T-cell (primary cell): ENCODE data around the gene ADGRG2. TPM values are rescaled to one million over a fixed set of nuclear protein-coding genes. Genes with fewer than 3 reads are reported as not detected.
A peak's percentile ranks its signal among the peaks of the same experiment; 100 is the strongest.

ENCODE experiments used
- ATAC-seq, 4 experiments: fragments of 200-7000 bp in 3 of 4; fragments of 150-1000 bp in 1 of 4; cut with Tn5 transposase; replicated peaks in 1 of 4; 1 replicate in 3 of 4; 2 replicates in 1 of 4; pipeline ENCODE4 v1.10.0; 2021; ENCODE audit warnings: moderate library complexity in 3 of 4, mild to moderate bottlenecking in 2 of 4, moderate number of reproducible peaks in 1 of 4
- CTCF ChIA-PET, 2 donors: fragments of 300-600 bp; sonication (Branson Sonifier 250); formaldehyde crosslinking; loops; one replicate each; lab custom pipeline; 2022; ENCODE audit warnings: antibody characterized with exemption in 2 of 2; lab: Charles Lee
- POLR2A ChIA-PET, 2 donors: fragments of 300-600 bp; sonication (Branson Sonifier 250); formaldehyde crosslinking; loops; one replicate each; lab custom pipeline; 2022; ENCODE audit warnings: antibody characterized with exemption in 2 of 2; lab: Charles Lee
- DNase-seq, 35 experiments: peaks; one replicate each; pipeline versions ENCODE4 v3.0.0 to v3.0.0-alpha.2; 2013 to 2023
- H3K27ac ChIP-seq: one replicate; pipeline ENCODE4 v1.5.1; 2013; ENCODE audit warnings: low read length
- H3K27me3 ChIP-seq, 2 experiments: replicated peaks in 1 of 2; 1 replicate in 1 of 2; 2 replicates in 1 of 2; pipeline versions ENCODE4 v1.6.1 to v1.7.0; 2013; ENCODE audit warnings: low read length in 1 of 2, mixed read lengths in 1 of 2; ENCODE audit not compliant: control insufficient read depth in 2 of 2, insufficient read depth in 2 of 2; ENCODE audit errors: extremely low read depth in 1 of 2
- H3K36me3 ChIP-seq, 2 donors: 1 replicate in 1 of 2; 2 replicates in 1 of 2; pipeline versions ENCODE4 v1.6.1 to v1.7.0; 2013; ENCODE audit warnings: low read length in 1 of 2; ENCODE audit not compliant: control insufficient read depth in 2 of 2, insufficient read depth in 1 of 2; ENCODE audit errors: extremely low read depth in 1 of 2
- H3K4me1 ChIP-seq, 2 experiments: 1 replicate in 1 of 2; 2 replicates in 1 of 2; pipeline versions ENCODE4 v1.6.1 to v1.7.0; 2013; ENCODE audit warnings: low read length in 2 of 2, mixed read lengths in 1 of 2; ENCODE audit not compliant: insufficient read depth in 2 of 2, control insufficient read depth in 1 of 2; ENCODE audit errors: extremely low read depth in 1 of 2
- H3K4me3 ChIP-seq, 2 donors: 1 replicate in 1 of 2; 2 replicates in 1 of 2; pipeline versions ENCODE4 v1.5.1 to v1.7.0; 2013; ENCODE audit warnings: mild to moderate bottlenecking in 2 of 2, low read length in 1 of 2, moderate library complexity in 1 of 2; ENCODE audit not compliant: control insufficient read depth in 1 of 2; ENCODE audit errors: extremely low read depth in 1 of 2
- H3K9me3 ChIP-seq: 2 replicates; pipeline ENCODE4 v1.7.0; 2013
- H3K27ac Mint-ChIP-seq, 2 donors: one replicate each; pipeline ENCODE4 v1.8.0; 2020 to 2021; ENCODE audit warnings: mild to moderate bottlenecking in 2 of 2, mixed read lengths in 2 of 2
- H3K27me3 Mint-ChIP-seq, 2 donors: one replicate each; pipeline ENCODE4 v1.8.0; 2021 to 2022; ENCODE audit warnings: mixed read lengths in 2 of 2
- H3K36me3 Mint-ChIP-seq: one replicate; pipeline ENCODE4 v1.8.0; 2021; ENCODE audit warnings: mixed read lengths
- H3K4me1 Mint-ChIP-seq, 3 donors: one replicate each; pipeline ENCODE4 v1.8.0; 2020 to 2022; ENCODE audit warnings: mixed read lengths in 3 of 3, mild to moderate bottlenecking in 1 of 3
- H3K4me3 Mint-ChIP-seq, 3 donors: one replicate each; pipeline ENCODE4 v1.8.0; 2020 to 2022; ENCODE audit warnings: mild to moderate bottlenecking in 3 of 3, mixed read lengths in 3 of 3, moderate library complexity in 3 of 3
- H3K9me3 Mint-ChIP-seq, 3 donors: one replicate each; pipeline ENCODE4 v1.8.0; 2020 to 2022; ENCODE audit warnings: mixed read lengths in 3 of 3
- WGBS: methylation state at CpG from one replicate; pipeline ENCODE4 v1.1.5; 2013; ENCODE audit warnings: missing lambda C conversion rate; ENCODE audit not compliant: insufficient coverage; 5-methylcytosine and 5-hydroxymethylcytosine counted together
- total RNA-seq, 35 experiments: library from RNA in 6 of 35; stranded (reverse) in 6 of 35; fragments of 120-200 nt in 1 of 35; gene quantifications; one replicate each; pipeline versions ENCODE4 v1.2.1 to v1.2.4 and lab custom pipeline; 2013 to 2026

ADGRG2 gene
- total RNA-seq, 5 donors from 2014 or later (not counting 1 experiment from before 2014, with no cell fraction given): not detected

DNA sequence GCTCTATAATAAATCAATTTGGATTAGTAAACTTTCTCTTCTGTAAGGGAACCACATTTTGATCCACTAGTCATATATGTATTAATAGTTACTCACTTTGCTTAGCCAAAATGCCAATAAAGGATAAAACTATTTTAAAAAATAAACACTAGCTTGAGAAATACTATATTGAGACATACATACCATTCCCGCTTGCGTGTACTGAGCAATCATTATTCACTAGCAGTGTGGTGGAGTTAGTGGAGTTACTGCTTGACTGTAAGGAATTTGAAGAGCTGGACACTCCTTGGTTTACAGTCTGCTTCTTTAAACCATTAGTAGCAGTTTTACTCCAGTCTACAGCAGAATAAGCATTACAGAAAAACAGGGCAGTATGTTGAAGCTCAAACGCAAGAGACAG, 127.6 kb downstream of the ADGRG2 start:
- no peaks in the 10 kb centered on the region for H3K4me1 ChIP-seq
- no peaks in the 10 kb centered on the region for H3K27me3 ChIP-seq
- Mint-ChIP-seq H3K27me3 (peaks cover 0 to 6% of the 10 kb centered on the region in 2 donors), H3K4me1 (no peaks in the 10 kb centered on the region), H3K9me3 (no peaks in the 10 kb centered on the region), H3K27ac (no peak overlapping the region), H3K4me3 (no peak overlapping the region), H3K36me3 (no peaks in the 10 kb centered on the region)
- no peak for ATAC-seq
- no peak overlapping the region for H3K27ac ChIP-seq
- DNase-seq: no peak
- no peaks in the 10 kb centered on the region for H3K9me3 ChIP-seq
- POLR2A ChIA-PET: interaction anchor here in 1 of 2 donors (0.7 kb wide), 1 partner anchor 60 kb away, joined by 5 read pairs; no protein-coding TSS in a partner anchor
- CTCF ChIA-PET: no interaction called here
- no CpG with 5 or more reads among the region's 3 CpGs for WGBS
- no peak overlapping the region for H3K4me3 ChIP-seq
- H3K36me3 ChIP-seq: no peaks in the 10 kb centered on the region

DNA sequence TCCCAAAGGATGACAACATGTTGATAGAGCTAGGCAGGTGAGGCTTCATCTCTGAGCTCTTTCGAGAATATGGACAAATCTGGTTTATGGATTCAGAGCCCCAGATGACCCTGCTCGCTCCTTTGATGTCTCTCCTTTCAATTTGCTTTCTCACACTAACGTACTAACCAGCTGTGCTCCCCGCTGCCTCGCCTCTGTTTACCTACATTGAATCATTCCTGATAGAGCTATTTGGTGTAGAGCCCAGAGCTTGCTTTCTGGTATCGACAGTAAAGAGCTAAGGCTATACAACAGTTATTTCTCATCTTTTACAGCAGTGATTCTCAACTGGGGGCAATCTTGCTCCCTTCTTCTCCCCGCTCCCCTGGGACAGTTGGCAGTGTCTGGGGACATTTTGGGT, 129.4 kb downstream of the ADGRG2 start:
- Mint-ChIP-seq H3K4me1 (no peaks in the 10 kb centered on the region), H3K36me3 (no peaks in the 10 kb centered on the region), H3K27me3 (peaks cover 0 to 6% of the 10 kb centered on the region in 2 donors), H3K4me3 (no peak overlapping the region), H3K9me3 (no peaks in the 10 kb centered on the region), H3K27ac (no peak overlapping the region)
- POLR2A ChIA-PET: no interaction called here
- no peaks in the 10 kb centered on the region for H3K4me1 ChIP-seq
- H3K27ac ChIP-seq: no peak overlapping the region
- no peak for ATAC-seq
- H3K27me3 ChIP-seq: no peaks in the 10 kb centered on the region
- H3K4me3 ChIP-seq: no peak overlapping the region
- H3K36me3 ChIP-seq: no peaks in the 10 kb centered on the region
- WGBS: no CpG with 5 or more reads among the region's 7 CpGs
- CTCF ChIA-PET: no interaction called here
- no peaks in the 10 kb centered on the region for H3K9me3 ChIP-seq
- DNase-seq: no peak

DNA sequence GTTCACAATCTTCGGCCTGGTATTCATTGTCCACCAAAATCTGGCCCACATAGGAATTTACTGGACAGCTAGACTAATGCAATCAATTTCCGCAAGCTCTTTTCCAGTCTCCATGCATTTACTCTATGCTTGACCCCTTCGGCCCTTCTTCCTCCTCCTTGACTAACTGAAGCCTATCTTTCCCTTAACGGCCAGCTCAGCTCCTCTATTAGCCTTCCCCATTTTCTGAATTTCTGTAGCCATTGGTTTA, 137.2 kb downstream of the ADGRG2 start:
- Histone ChIP-seq H3K27me3 (no peaks in the 10 kb centered on the region), H3K4me3 (peak overlapping the region; percentile 52 to 80), H3K36me3 (no peaks in the 10 kb centered on the region), H3K4me1 (peaks cover 0 to 17% of the 10 kb centered on the region in 2 experiments), H3K27ac (peak overlapping the region; percentile 86), H3K9me3 (no peaks in the 10 kb centered on the region)
- Mint-ChIP-seq H3K4me3 (peak overlapping the region; percentile 80 to 81 (median 81)), H3K27me3 (peaks cover 0 to 5% of the 10 kb centered on the region in 2 donors), H3K9me3 (no peaks in the 10 kb centered on the region), H3K27ac (peak overlapping the region; percentile 84 to 92), H3K36me3 (no peaks in the 10 kb centered on the region), H3K4me1 (peaks cover 7 to 31% (median 15%) of the 10 kb centered on the region in 3 donors)
- CTCF ChIA-PET: interaction anchor here in 1 of 2 donors (0.6 to 2.1 kb wide), 2 partner anchors 11 to 384 kb away, joined by 3 to 4 read pairs; no protein-coding TSS in a partner anchor
- POLR2A ChIA-PET: no interaction called here
- 0% methylated on average over 1 of the region's 4 CpGs for WGBS
- ATAC-seq (no peak), DNase-seq (no peak)

GRCh38 chrX:18984381-18985185, 137.7 kb downstream of the ADGRG2 start:
- POLR2A ChIA-PET: no interaction called here
- Histone ChIP-seq H3K27me3 (no peaks in the 10 kb centered on the region), H3K4me3 (peak overlapping the region; percentile 52 to 80), H3K4me1 (peaks cover 0 to 17% of the 10 kb centered on the region in 2 experiments), H3K27ac (peak overlapping the region; percentile 86), H3K36me3 (no peaks in the 10 kb centered on the region), H3K9me3 (no peaks in the 10 kb centered on the region)
- H3K4me1 Mint-ChIP-seq: peaks cover 7 to 31% (median 15%) of the 10 kb centered on the region in 3 donors
- CTCF ChIA-PET: interaction anchor here in 1 of 2 donors (2.1 kb wide), 1 partner anchor 11 kb away, joined by 4 read pairs; no protein-coding TSS in a partner anchor
- peak overlapping the region; percentile 84 to 92 for H3K27ac Mint-ChIP-seq
- no peaks in the 10 kb centered on the region for H3K36me3 Mint-ChIP-seq
- H3K27me3 Mint-ChIP-seq: peaks cover 0 to 5% of the 10 kb centered on the region in 2 donors
- peak overlapping the region; percentile 80 to 81 (median 81) for H3K4me3 Mint-ChIP-seq
- ATAC-seq (peak; percentile 86 to 92 (median 88)), DNase-seq (peak; percentile 70 to 90 (median 82))
- 0% methylated on average over 29 of the region's 71 CpGs for WGBS
- H3K9me3 Mint-ChIP-seq: no peaks in the 10 kb centered on the region

GRCh38 chrX:18983666-18984380, 138.4 kb downstream of the ADGRG2 start, which contains the start of gene PHKA2:
TSS of gene PHKA2 (minus strand) at chrX:18984114. CDS start at chrX:18983932, 182 bp downstream.
- under 1% methylated on average over 36 of the region's 64 CpGs for WGBS
- Histone ChIP-seq H3K36me3 (no peaks in the 10 kb centered on the region), H3K27me3 (no peaks in the 10 kb centered on the region), H3K27ac (peak within 1 kb of the TSS; percentile 86), H3K4me1 (peaks cover 0 to 17% of the 10 kb centered on the region in 2 experiments), H3K4me3 (peak within 1 kb of the TSS; percentile 67 to 80), H3K9me3 (no peaks in the 10 kb centered on the region)
- ChIA-PET POLR2A (no interaction called here), CTCF (no interaction called here)
- H3K27ac Mint-ChIP-seq: peak within 1 kb of the TSS; percentile 84 to 92
- H3K36me3 Mint-ChIP-seq: no peaks in the 10 kb centered on the region
- H3K4me3 Mint-ChIP-seq: peak within 1 kb of the TSS; percentile 80 to 81 (median 81)
- peaks cover 7 to 31% (median 15%) of the 10 kb centered on the region in 3 donors for H3K4me1 Mint-ChIP-seq
- DNase-seq (peak in 13 of 35 experiments; percentile 0 to 7 (median 2)), ATAC-seq (peak; percentile 22 to 35 (median 31))
- H3K27me3 Mint-ChIP-seq: peaks cover 0 to 5% of the 10 kb centered on the region in 2 donors
- no peaks in the 10 kb centered on the region for H3K9me3 Mint-ChIP-seq

DNA sequence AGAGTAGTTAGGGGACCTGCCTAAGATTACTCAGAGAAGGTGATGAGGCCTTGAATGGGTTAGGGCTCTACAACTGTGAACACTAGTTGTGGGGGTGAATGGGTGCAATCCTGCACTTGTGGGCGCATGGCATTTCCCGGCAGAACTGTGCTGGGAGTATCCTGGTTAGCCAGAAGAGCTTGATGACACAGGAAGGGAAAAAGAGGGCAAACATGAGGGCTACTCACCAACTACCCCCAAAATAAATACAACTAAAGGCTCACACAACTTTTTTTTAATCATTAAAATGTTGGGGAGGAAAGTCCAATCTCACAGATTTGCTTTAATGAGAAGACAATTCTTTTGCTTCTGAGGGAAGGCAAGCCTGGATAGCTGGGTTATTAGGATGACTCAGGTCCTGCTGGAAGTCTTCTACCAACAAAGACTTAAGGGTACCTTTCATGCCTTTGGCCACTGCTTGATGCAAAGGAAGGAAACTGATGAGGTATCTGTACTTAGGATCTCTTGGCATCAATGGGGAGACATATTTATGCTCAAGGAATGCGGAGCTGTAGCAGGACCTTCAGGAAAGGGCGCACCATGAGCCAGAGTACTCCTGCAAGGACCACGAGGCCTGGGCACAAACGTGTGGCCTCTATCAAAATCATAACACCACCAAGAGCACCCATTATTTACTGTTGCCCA, 141.0 kb downstream of the ADGRG2 start:
- Mint-ChIP-seq H3K27me3 (peaks cover 0 to 5% of the 10 kb centered on the region in 2 donors), H3K9me3 (no peaks in the 10 kb centered on the region), H3K4me3 (peak overlapping the region in 1 of 3 donors; percentile 24), H3K4me1 (peaks cover 7 to 31% (median 15%) of the 10 kb centered on the region in 3 donors), H3K36me3 (no peaks in the 10 kb centered on the region), H3K27ac (no peak overlapping the region)
- ChIA-PET CTCF (no interaction called here), POLR2A (interaction anchor here in 1 of 2 donors (0.6 kb wide), 2 partner anchors 365 to 864 kb away, joined by 3 to 4 read pairs; no protein-coding TSS in a partner anchor)
- H3K27me3 ChIP-seq: no peaks in the 10 kb centered on the region
- ATAC-seq (no peak), DNase-seq (no peak)
- peaks cover 0 to 17% of the 10 kb centered on the region in 2 experiments for H3K4me1 ChIP-seq
- H3K27ac ChIP-seq: no peak overlapping the region
- H3K9me3 ChIP-seq: no peaks in the 10 kb centered on the region
- no peak overlapping the region for H3K4me3 ChIP-seq
- WGBS: no CpG with 5 or more reads among the region's 6 CpGs
- H3K36me3 ChIP-seq: no peaks in the 10 kb centered on the region
